ENCODE results near the gene NAMPT. TPM values are rescaled to one million over a fixed set of nuclear protein-coding genes. Genes with fewer than 3 reads are reported as not detected.

NAMPT gene
- total and polyA plus RNA-seq, 8 donors = 32.6 to 425 (median 41.0) TPM

DNA sequence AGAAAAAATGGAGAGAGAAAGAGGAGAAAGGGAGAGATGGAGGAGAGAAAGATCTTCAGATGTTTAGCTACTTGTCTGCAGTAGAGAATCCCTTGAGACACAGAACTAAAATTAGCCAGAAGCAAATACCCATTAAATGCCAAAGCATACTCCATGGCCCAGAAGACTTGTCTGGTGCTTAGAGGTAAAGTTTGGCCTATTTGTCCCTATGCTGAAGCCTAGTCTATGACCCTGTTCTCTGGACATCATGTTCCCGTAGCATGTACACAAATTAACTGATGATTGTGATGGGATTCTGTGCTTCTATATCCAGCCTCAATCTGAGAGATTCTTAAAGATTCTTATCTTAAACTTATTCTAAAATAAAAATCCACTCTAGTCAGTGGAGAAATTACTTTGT is 85.8 kb downstream of the NAMPT start:
- Histone ChIP-seq H3K4me3 (no peak overlapping the region), H3K27ac (no peak overlapping the region), H3K4me1 (no peaks in the 10 kb centered on the region), H3K27me3 (no peaks in the 10 kb centered on the region), H3K36me3 (no peaks in the 10 kb centered on the region), H3K9me3 (no peaks in the 10 kb centered on the region)
- no peak for DNase-seq
- no peak for TF ChIP-seq CTCF (IDR thresholded peaks at IDR 0.05)
- intact Hi-C loops (cut with DNase I) = no loop called here
- no peak for ATAC-seq

Other genes with a start within 250 kb of the NAMPT start
- 10 to 100 TPM; 81.9 to 93.1 TPM for gene SYPL1, start 172.7 kb downstream of the NAMPT start, total RNA-seq
- gene SYPL1, start 172.7 kb downstream of the NAMPT start, polyA plus RNA-seq (ENCODE audit: insufficient read length in 6 of 6) = 100 to 1,000 TPM; 101 to 121 (median 111) TPM

All from left lung (tissue), 10 donors.